ENCODE results near the gene SRSF4.
"Not testable (repeated sequence)": the region's sequence is repeated elsewhere in the genome, so short reads cannot be mapped to it uniquely, and the experiment has no call there.

SRSF4 gene

GRCh38 chr1:29181413-29182225 lies at the start of gene SRSF4:
SRSF4 (minus strand) TSS chr1:29181900; CDS start chr1:29181752, 148 bp downstream.
- Histone ChIP-seq H3K9me3 (ENCODE audit: control insufficient read depth, insufficient read depth, low read length) (no peaks in the 10 kb centered on the region), H3K4me1 (ENCODE audit: control insufficient read depth, insufficient read depth, low read length) (peaks cover 30% of the 10 kb centered on the region), H3K9ac (ENCODE audit: low read depth, low read length) (peak within 1 kb of the TSS; percentile 97), H3K27me3 (ENCODE audit: control insufficient read depth, insufficient read depth, low read length) (no peaks in the 10 kb centered on the region), H3K36me3 (ENCODE audit: control insufficient read depth, insufficient read depth, low read length) (peaks cover 24% of the 10 kb centered on the region), H3K27ac (ENCODE audit: low read depth, low read length) (peak within 1 kb of the TSS; percentile 100), H3K4me3 (ENCODE audit: low read depth, low read length) (peak within 1 kb of the TSS; percentile 98)

GRCh38 chr1:29230553-29231378 lies 49.1 kb upstream of the SRSF4 start, which contains the start of gene MECR:
MECR (minus strand) TSS chr1:29230934; CDS start chr1:29230906, 28 bp downstream.
- Histone ChIP-seq H3K9ac (ENCODE audit: low read depth, low read length) (peak within 1 kb of the TSS; percentile 71), H3K9me3 (ENCODE audit: control insufficient read depth, insufficient read depth, low read length) (no peaks in the 10 kb centered on the region), H3K27me3 (ENCODE audit: control insufficient read depth, insufficient read depth, low read length) (peaks cover 4% of the 10 kb centered on the region), H3K36me3 (ENCODE audit: control insufficient read depth, insufficient read depth, low read length) (no peaks in the 10 kb centered on the region), H3K4me1 (ENCODE audit: control insufficient read depth, insufficient read depth, low read length) (peaks cover 10% of the 10 kb centered on the region; the same call in 1 of the 2 replicates), H3K4me3 (ENCODE audit: low read depth, low read length) (peak within 1 kb of the TSS; percentile 75), H3K27ac (ENCODE audit: low read depth, low read length) (peak within 1 kb of the TSS; percentile 80)

GRCh38 chr1:29230204-29230552 lies 48.5 kb upstream of the SRSF4 start:
- peaks cover 10% of the 10 kb centered on the region; the same call in 1 of the 2 replicates for H3K4me1 ChIP-seq (ENCODE audit: control insufficient read depth, insufficient read depth, low read length)
- peak overlapping the region; percentile 80 for H3K27ac ChIP-seq (ENCODE audit: low read depth, low read length)

GRCh38 chr1:29227511-29227910 lies 45.8 kb upstream of the SRSF4 start:
- Histone ChIP-seq H3K27me3 (ENCODE audit: control insufficient read depth, insufficient read depth, low read length) (no peaks in the 10 kb centered on the region), H3K4me3 (ENCODE audit: low read depth, low read length) (no peak overlapping the region), H3K9ac (ENCODE audit: low read depth, low read length) (no peak overlapping the region), H3K9me3 (ENCODE audit: control insufficient read depth, insufficient read depth, low read length) (no peaks in the 10 kb centered on the region), H3K36me3 (ENCODE audit: control insufficient read depth, insufficient read depth, low read length) (peaks cover 5% of the 10 kb centered on the region; the same call in 1 of the 2 replicates), H3K4me1 (ENCODE audit: control insufficient read depth, insufficient read depth, low read length) (peaks cover 10% of the 10 kb centered on the region; the same call in 1 of the 2 replicates), H3K27ac (ENCODE audit: low read depth, low read length) (no peak overlapping the region)

More at GRCh38 chr1:29230204-29230552, 48.5 kb upstream of the SRSF4 start:
- Histone ChIP-seq H3K4me3 (ENCODE audit: low read depth, low read length) (peak overlapping the region; percentile 75), H3K27me3 (ENCODE audit: control insufficient read depth, insufficient read depth, low read length) (no peaks in the 10 kb centered on the region), H3K36me3 (ENCODE audit: control insufficient read depth, insufficient read depth, low read length) (no peaks in the 10 kb centered on the region), H3K9ac (ENCODE audit: low read depth, low read length) (peak overlapping the region; percentile 71), H3K9me3 (ENCODE audit: control insufficient read depth, insufficient read depth, low read length) (no peaks in the 10 kb centered on the region)

- H3K27me3 ChIP-seq (ENCODE audit: control insufficient read depth, insufficient read depth, low read length) = no peaks in the 10 kb centered on the region
- H3K4me3 ChIP-seq (ENCODE audit: low read depth, low read length) = no peak overlapping the region
- no peak overlapping the region for H3K9ac ChIP-seq (ENCODE audit: low read depth, low read length)
- no peak overlapping the region for H3K27ac ChIP-seq (ENCODE audit: low read depth, low read length)
- H3K4me1 ChIP-seq (ENCODE audit: control insufficient read depth, insufficient read depth, low read length) = peaks cover 17% of the 10 kb centered on the region
- no peaks in the 10 kb centered on the region for H3K9me3 ChIP-seq (ENCODE audit: control insufficient read depth, insufficient read depth, low read length)
- peaks cover 10% of the 10 kb centered on the region; the same call in 1 of the 2 replicates for H3K36me3 ChIP-seq (ENCODE audit: control insufficient read depth, insufficient read depth, low read length)
Observed at GRCh38 chr1:29225361-29225760, 43.7 kb upstream of the SRSF4 start.

- Histone ChIP-seq H3K9me3 (ENCODE audit: control insufficient read depth, insufficient read depth, low read length) (no peaks in the 10 kb centered on the region), H3K27ac (ENCODE audit: low read depth, low read length) (no peak overlapping the region), H3K4me3 (ENCODE audit: low read depth, low read length) (no peak overlapping the region), H3K36me3 (ENCODE audit: control insufficient read depth, insufficient read depth, low read length) (peaks cover 16% of the 10 kb centered on the region; the same call in 1 of the 2 replicates), H3K4me1 (ENCODE audit: control insufficient read depth, insufficient read depth, low read length) (peaks cover 11% of the 10 kb centered on the region; the same call in 1 of the 2 replicates), H3K9ac (ENCODE audit: low read depth, low read length) (no peak overlapping the region), H3K27me3 (ENCODE audit: control insufficient read depth, insufficient read depth, low read length) (no peaks in the 10 kb centered on the region)
Observed at GRCh38 chr1:29224356-29224837, 42.7 kb upstream of the SRSF4 start.

- Histone ChIP-seq H3K9ac (ENCODE audit: low read depth, low read length) (no peak overlapping the region), H3K27ac (ENCODE audit: low read depth, low read length) (no peak overlapping the region), H3K4me1 (ENCODE audit: control insufficient read depth, insufficient read depth, low read length) (peaks cover 11% of the 10 kb centered on the region; the same call in 1 of the 2 replicates), H3K27me3 (ENCODE audit: control insufficient read depth, insufficient read depth, low read length) (no peaks in the 10 kb centered on the region), H3K9me3 (ENCODE audit: control insufficient read depth, insufficient read depth, low read length) (no peaks in the 10 kb centered on the region), H3K4me3 (ENCODE audit: low read depth, low read length) (no peak overlapping the region), H3K36me3 (ENCODE audit: control insufficient read depth, insufficient read depth, low read length) (peaks cover 17% of the 10 kb centered on the region; the same call in 1 of the 2 replicates)
Observed at GRCh38 chr1:29223521-29223920, 41.8 kb upstream of the SRSF4 start.

GRCh38 chr1:29222686-29223085 lies 41.0 kb upstream of the SRSF4 start:
- H3K27ac ChIP-seq (ENCODE audit: low read depth, low read length) = no peak overlapping the region
- H3K9me3 ChIP-seq (ENCODE audit: control insufficient read depth, insufficient read depth, low read length) = no peaks in the 10 kb centered on the region
- peaks cover 17% of the 10 kb centered on the region; the same call in 1 of the 2 replicates for H3K36me3 ChIP-seq (ENCODE audit: control insufficient read depth, insufficient read depth, low read length)
- H3K4me1 ChIP-seq (ENCODE audit: control insufficient read depth, insufficient read depth, low read length) = peaks cover 9% of the 10 kb centered on the region; the same call in 1 of the 2 replicates
- H3K4me3 ChIP-seq (ENCODE audit: low read depth, low read length) = no peak overlapping the region
- no peak overlapping the region for H3K9ac ChIP-seq (ENCODE audit: low read depth, low read length)
- no peaks in the 10 kb centered on the region for H3K27me3 ChIP-seq (ENCODE audit: control insufficient read depth, insufficient read depth, low read length)

- not testable (repeated sequence) for H3K27ac ChIP-seq (ENCODE audit: low read depth, low read length); H3K4me1 ChIP-seq (ENCODE audit: control insufficient read depth, insufficient read depth, low read length); H3K9me3 ChIP-seq (ENCODE audit: control insufficient read depth, insufficient read depth, low read length); H3K27me3 ChIP-seq (ENCODE audit: control insufficient read depth, insufficient read depth, low read length); H3K9ac ChIP-seq (ENCODE audit: low read depth, low read length); H3K4me3 ChIP-seq (ENCODE audit: low read depth, low read length)
- H3K36me3 ChIP-seq (ENCODE audit: control insufficient read depth, insufficient read depth, low read length) = peaks cover 20% of the 10 kb centered on the region; the same call in 1 of the 2 replicates
Observed at GRCh38 chr1:29222260-29222659, 40.6 kb upstream of the SRSF4 start.

- no peaks in the 10 kb centered on the region for H3K9me3 ChIP-seq (ENCODE audit: control insufficient read depth, insufficient read depth, low read length)
- H3K9ac ChIP-seq (ENCODE audit: low read depth, low read length) = no peak overlapping the region
- no peak overlapping the region for H3K4me3 ChIP-seq (ENCODE audit: low read depth, low read length)
- no peaks in the 10 kb centered on the region for H3K27me3 ChIP-seq (ENCODE audit: control insufficient read depth, insufficient read depth, low read length)
- H3K4me1 ChIP-seq (ENCODE audit: control insufficient read depth, insufficient read depth, low read length) = peaks cover 7% of the 10 kb centered on the region; the same call in 1 of the 2 replicates
- peaks cover 22% of the 10 kb centered on the region; the same call in 1 of the 2 replicates for H3K36me3 ChIP-seq (ENCODE audit: control insufficient read depth, insufficient read depth, low read length)
- no peak overlapping the region for H3K27ac ChIP-seq (ENCODE audit: low read depth, low read length)
Observed at GRCh38 chr1:29221296-29221695, 39.6 kb upstream of the SRSF4 start.

Measured in HUES48 (cell line).